Stimulated activated naive CD4-positive, alpha-beta T cell (primary cell): ENCODE data around the gene FAM24A.

Experiments used
- DNase-seq, 6 experiments: peaks; one replicate each; lab custom pipeline; 2025; lab: John Stamatoyannopoulos, UW

Gene FAM24A

DNA sequence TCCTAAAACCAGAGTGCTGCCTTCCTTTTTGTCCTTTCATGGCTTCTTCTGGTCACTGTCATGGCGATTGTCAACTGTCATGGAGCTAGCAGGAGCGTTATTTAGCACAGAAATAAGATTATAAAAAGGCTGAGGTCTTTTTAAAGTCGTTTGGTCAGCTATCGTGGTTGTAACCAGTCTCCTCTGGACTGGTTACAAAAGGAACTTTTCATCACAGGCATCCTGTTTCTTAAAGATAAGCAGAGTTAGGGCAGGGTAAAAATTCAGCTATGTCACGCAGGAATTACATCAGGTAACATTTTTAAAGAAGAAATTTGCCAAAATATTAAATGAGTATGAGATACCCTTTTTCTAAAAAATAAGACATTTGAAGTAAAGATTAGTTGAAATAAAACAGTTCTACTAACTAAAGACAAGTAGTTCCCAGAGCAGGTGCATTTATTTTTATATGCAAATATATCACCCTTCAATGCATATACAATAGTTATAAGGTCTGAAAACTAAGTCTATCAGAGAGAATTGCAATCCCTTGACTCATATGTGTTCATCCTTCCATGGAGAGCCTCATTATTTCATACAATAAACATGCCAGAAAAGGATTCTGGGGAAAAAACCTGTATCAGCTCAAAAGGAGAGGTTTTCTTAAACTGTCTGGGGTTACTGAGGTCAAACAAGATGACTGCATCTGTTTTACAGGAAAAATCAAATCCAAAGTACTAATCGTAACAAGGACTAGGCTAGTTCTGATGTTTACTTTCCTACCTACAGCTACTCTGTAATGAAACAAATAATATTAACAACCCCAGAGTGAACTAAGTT is 20.9 kb downstream of the FAM24A start:
- no peak for DNase-seq

DNA sequence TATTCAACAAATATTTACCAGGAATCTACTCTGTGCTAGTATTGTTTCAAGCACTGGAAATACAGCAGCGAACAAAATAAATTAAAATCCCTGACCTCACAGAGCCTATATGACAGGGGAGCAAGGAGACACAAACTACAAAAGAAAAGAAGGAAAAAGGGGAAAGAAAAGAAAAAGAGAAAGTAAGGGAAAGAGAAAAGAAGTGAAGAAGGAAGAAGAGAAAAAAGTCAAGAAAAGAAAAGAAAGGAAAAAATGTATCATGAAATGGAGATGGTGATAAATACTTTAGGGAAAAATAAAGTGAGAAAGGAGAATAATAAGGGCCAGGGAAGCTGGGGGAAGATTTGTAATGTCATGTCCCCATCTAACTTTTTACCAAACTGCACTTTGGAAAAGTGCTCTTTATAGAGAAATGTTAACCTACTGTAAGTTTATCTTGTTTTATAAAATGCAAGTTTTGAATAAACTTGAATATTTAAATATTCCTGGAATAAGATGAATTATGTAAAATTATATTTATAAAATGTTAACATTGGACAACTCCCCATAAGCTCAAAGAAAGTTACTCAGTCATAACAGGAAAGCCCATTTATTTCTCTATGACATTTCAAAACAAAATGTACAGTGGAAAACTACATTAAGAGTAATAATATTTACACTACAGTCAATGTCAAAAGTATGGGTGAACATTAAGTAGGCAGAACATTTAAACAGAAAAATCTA is 28.9 kb downstream of the FAM24A start:
- DNase-seq, result no peak

GRCh38 chr10:122939856-122940543 is 29.6 kb downstream of the FAM24A start:
- no peak for DNase-seq

DNA sequence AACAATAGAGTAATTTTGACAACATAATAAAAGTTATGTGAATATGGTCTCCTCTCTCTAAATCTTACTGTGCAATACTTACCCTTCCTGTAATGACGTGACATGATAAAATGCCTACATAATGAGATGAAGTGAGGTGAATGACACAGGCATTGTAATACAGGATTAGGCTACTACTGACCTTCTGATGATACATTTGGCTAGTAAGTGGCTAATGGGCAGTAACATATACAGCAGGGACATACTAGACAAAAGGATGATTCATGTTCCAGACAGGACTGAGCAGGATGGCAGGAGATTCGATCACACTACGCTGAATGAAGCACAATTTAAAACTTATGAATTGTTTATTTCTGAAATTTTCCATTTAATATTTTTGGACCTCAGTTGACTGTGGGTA is 38.9 kb downstream of the FAM24A start:
- no peak for DNase-seq

- peak; percentile 85 to 98 (median 96) for DNase-seq
Measured at GRCh38 chr10:122953902-122954730, 43.7 kb downstream of the FAM24A start, which contains the start of gene C10orf88. C10orf88 (minus strand) TSS chr10:122954227; CDS start chr10:122954178, 49 bp downstream.

GRCh38 chr10:122954731-122955050 is 44.3 kb downstream of the FAM24A start:
- DNase-seq, result no peak

- no peak for DNase-seq
Measured at GRCh38 chr10:122955892-122956291, 45.5 kb downstream of the FAM24A start.

GRCh38 chr10:122957474-122957873 is 47.1 kb downstream of the FAM24A start:
- no peak for DNase-seq

- DNase-seq, result no peak
Measured at GRCh38 chr10:122962405-122962804, 52.0 kb downstream of the FAM24A start.
